Immature natural killer cell (primary cell): ENCODE results near the gene TMOD3. TPM values are rescaled to one million over a fixed set of nuclear protein-coding genes. Genes with fewer than 3 reads are reported as not detected.

Source experiments
- polyA plus RNA-seq, 3 donors: library from polyadenylated mRNA; unstranded; fragments of 300-500 nt; fragmentation: Illumina TruSeq; gene quantifications; one replicate each; pipeline ENCODE4 v1.2.3, GENCODE V29; 2021

The TMOD3 gene
- polyA plus RNA-seq, 3 donors from 2014 or later, result 28.9 to 50.9 (median 38.7) TPM

Other genes with a start within 250 kb of the TMOD3 start
- gene DMXL2, start 206.9 kb upstream of the TMOD3 start, polyA plus RNA-seq, result under 1 TPM in 2 of 3 donors, not detected in 1; 0.06 to 0.47 TPM
- gene SCG3, start 148.2 kb upstream of the TMOD3 start, polyA plus RNA-seq, result not detected
- gene LYSMD2, start 92.0 kb upstream of the TMOD3 start, polyA plus RNA-seq, result 10 to 100 TPM; 24.9 to 36.2 (median 33.6) TPM
- gene TMOD2, start 78.1 kb upstream of the TMOD3 start, polyA plus RNA-seq, result under 1 TPM; 0.18 to 0.27 (median 0.23) TPM
- gene LEO1, start 142.1 kb downstream of the TMOD3 start, polyA plus RNA-seq, result 10 to 100 TPM; 10.4 to 30.0 (median 16.2) TPM
- 1 to 10 TPM; 2.4 to 5.1 (median 4.9) TPM for gene MAPK6, start 189.6 kb downstream of the TMOD3 start, polyA plus RNA-seq